GM18507 (cell line): ENCODE measurements around the gene MYOZ3.

Experiments used
- DNase-seq: peaks from one replicate; pipeline ENCODE4 v3.0.0; 2011; ENCODE audit warnings: low read depth; ENCODE audit not compliant: insufficient read length; ENCODE audit errors: extremely low spot score
- FAIRE-seq: peaks from 2 replicates; lab custom pipeline; 2011; peaks lifted over from hg19 to GRCh38; lab: Jason Lieb, UNC

MYOZ3 gene

GRCh38 chr5:150661086-150661485 lies at the start of gene MYOZ3:
Gene MYOZ3, plus strand, starts transcription at chr5:150661251. Its CDS starts 1,691 bp downstream, at chr5:150662942.
- DNase-seq = no peak
- FAIRE-seq = no peak

DNA sequence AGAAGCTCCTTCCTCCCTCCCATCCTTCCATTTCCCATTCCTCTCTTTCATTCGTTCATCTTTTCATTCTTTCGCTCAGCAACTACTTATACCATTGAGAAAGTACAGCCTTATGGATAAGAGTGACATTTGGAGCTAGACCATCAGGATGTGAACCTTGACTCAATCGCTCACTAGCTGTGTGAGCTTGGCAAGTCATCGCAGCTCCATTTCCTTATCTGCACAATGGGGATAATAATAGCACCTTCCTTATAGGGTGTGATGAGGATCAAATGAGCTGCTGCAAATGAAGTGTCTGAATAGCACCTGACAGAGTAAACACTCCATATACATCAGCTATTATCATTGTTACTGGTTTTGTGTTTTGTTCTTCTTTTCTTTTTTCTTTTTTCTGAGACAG lies 48.6 kb upstream of the MYOZ3 start:
- FAIRE-seq = no peak

DNA sequence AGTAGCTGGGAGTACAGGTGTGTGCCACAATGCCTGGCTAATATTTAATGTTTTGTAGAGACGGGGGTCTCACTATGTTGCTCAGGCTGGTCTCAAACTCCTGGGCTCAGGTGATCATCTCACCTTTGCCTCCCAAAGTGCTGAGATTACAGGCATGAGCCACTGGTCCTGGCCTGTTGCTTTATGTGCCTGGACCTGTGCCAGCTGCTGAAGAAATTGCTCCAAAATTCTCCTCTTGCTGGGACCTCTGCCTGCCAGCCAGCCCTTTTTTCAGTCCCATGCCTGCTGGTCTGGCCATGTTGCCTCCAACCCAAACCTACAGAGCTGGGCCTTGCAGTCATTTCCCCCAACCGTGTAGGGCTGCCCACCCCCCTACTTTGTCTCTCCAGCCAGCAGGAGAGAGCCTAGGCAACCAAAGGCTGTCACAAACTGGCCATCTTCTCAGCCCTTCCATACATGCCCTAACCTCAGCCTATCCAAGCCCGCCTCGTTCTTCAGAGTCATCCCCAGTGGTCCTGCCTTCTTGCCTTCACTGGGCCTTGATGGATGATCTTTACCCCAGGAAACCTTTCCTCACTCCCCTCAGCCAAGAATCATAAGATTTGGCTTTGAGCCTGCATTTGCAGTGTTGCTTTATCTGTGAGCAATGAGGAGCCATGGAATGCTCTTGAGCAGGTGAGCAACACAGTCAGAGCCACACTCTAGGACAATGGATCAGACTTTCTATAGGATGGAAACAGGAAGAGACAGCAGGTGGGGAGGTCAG lies 48.0 kb upstream of the MYOZ3 start:
- FAIRE-seq = no peak
- no peak for DNase-seq

More for the DNA sequence above, 48.6 kb upstream of the MYOZ3 start:
- DNase-seq = no peak

DNA sequence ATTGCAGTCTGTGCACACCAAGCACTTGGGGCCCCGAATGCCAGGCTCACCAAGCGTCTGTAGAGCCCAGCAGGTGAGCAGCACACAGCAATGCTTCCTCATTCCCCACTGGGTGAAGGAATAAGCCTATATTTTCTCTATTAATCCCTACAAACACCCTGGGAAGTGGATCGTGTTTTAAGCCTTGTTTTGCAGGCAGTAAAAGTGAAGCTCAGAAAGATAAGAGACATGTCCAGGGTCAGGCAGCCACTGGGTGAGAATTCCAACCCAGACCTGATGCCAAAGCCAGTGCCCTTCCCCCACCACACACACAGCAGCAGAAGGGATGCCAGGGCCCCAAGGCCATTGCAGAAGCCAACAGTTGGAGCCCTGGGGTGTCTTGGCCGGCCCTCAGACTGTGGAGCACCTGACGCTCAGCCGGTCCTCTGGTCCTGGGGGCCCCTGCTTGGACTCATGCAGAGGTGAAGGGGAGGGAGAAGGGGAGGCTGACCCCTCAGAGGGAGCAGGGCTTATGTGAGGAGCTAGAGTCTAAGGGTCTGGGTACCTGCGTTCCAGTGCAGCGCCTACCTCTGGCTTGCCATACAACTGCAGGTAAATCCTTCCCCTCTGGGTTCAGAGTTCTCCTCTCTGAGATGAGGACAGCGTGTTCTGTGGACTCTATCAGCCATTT lies 46.9 kb upstream of the MYOZ3 start:
- FAIRE-seq (no peak), DNase-seq (no peak)

DNA sequence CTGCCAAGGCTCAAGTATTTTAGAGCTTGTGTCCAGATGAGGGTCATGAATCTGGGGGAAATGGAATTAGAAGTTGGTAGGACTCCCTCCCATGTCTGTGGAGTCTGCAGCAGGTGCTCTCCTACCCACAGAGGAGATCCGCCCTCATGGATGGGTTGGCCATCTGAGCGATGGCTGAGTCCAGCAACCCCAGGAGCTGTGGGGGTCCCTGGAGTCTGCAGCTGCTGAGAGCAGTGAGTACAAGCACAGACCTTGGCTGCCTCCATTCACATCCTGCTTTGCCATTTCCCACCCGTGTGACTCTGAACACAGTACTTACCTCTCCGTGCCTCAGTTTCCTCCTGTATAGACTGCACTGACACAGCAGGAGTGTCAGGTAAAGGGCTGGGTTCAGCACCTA lies 46.4 kb upstream of the MYOZ3 start:
- DNase-seq (no peak), FAIRE-seq (no peak)

GRCh38 chr5:150615141-150615699 lies 45.8 kb upstream of the MYOZ3 start:
- DNase-seq (no peak), FAIRE-seq (no peak)

DNA sequence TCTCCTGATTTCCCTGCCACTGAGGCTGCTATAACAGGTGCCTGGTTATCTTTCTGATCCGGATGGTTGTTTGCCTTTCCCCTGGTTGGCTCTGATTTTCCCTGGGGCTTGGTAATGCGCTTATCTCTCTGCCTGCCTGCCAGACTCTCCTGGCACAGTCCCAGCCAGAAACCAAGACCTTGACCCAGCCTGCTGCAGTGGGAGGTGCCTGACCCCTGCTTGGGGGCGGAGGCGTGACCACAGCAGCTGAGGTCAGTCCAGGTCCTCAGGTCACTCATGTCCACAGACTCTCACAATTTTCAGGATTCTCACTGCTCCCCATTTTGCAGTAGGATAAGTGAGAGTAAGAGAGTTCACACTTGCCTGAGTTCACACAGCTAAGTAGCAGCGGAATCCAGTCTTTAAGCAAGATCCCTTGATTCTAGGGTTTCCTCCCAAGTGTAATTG lies 45.0 kb upstream of the MYOZ3 start:
- no peak for FAIRE-seq
- DNase-seq = no peak

- no peak for DNase-seq
- no peak for FAIRE-seq
These were observed 44.5 kb upstream of the MYOZ3 start for GRCh38 chr5:150616506-150616905.

GRCh38 chr5:150618163-150618562 lies 42.9 kb upstream of the MYOZ3 start:
- DNase-seq = no peak
- FAIRE-seq = no peak

DNA sequence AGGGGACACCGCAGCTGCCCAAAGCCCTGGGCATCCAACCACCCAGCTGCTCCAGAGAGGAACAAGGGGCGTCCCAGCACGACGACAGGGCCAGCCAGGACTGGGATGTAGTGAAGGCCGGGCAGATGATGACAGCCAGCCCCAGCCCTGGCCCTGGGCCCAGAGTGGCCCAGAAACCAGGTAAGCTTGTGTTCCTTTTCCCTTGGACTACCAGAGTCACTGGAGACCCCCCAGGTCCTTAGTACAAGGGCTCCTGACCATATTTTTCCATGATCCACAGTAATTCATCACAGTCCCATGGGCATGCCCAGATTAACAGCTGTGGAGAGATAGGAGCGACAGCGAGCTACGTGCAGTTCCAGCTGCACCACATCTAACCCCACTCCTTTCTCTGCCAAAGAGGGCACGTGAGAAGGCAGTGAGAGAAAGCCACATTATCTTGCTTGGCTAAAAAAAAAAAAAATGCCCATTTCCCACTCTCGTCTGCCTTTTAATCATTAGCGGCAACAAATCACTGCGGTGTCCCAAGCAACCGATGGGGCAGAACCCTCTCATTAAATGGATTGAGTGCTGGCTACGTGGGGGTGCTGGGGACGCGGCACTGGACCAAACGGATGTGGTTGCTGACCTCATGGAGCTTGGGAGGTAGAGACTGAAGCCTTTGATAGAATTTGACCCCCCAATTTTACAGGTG lies 42.3 kb upstream of the MYOZ3 start:
- FAIRE-seq (no peak), DNase-seq (no peak)

GRCh38 chr5:150619359-150620230 lies 41.5 kb upstream of the MYOZ3 start:
- DNase-seq (no peak), FAIRE-seq (no peak)

DNA sequence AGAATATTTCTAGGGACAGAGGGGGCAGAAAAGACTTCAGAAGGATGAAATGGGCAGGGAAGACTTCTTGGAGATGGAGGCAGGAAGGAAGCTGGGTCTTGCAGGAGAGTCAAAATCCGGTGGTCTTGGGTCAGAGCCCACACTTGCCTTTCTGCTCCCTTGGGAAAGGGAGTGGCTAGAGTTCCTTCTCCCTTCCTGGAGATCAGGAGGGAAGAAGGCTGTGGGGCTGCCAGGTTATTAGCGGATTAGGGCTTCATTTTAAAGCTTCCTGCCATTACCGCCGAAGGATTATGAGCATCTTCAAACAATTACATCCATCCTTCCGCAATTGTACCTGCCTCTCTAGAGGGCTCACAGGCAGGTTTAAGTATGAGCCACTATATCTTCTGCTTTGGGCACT lies 39.8 kb upstream of the MYOZ3 start:
- FAIRE-seq (no peak), DNase-seq (no peak)

DNA sequence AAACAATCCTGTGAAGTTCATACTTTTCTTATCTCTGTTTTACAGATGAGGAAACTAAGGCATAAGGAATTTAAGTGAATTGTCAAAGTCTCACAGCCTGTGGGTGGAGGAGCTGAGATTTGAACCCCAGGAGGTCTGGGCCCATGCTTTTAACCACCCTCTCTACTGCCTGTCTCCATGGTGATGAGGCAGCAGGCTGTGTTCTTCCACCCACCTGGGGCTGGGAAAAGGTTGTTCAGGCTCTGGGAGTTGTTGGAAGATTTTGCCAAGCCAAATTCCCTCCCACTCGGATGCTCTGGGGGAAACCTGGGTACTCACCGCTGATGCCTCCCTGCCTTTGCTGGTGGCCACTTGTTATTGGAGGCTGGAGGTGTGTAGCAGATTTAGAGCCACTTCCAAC lies 38.9 kb upstream of the MYOZ3 start:
- DNase-seq (no peak), FAIRE-seq (no peak)

DNA sequence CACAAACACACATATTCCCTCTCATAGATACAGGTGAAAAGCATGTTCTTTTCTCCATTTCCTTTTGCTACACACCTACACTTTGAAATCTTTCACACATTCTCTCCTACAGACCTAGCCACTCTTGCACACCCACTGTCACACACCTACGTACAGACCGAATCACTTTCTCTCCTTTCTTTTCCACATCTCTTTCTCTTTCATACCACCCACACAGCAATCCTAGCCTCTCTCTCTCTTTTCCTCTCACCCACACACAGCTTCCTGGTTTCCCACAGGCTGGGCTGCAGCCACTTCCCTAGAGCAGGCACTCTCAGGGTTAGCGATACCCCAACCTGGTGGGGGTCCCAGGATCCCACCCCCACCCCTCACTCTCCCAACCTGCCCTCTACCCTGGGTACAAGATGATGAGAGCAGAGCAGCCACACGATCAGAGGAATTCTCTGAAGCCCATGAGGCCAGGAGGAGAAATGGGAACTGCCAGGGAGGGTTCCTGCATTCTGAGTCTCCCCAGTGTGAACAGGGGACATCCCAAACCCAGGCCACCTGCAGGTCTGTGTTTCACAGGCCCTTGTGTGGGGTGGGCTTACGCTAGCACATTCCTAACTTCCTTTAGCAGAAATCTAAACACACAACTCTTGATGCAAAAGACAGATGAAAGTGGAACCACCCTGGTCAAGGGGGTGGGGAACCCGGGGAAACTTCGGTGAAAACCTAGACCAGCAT lies 37.7 kb upstream of the MYOZ3 start:
- FAIRE-seq (peak; percentile 81), DNase-seq (no peak)

DNA sequence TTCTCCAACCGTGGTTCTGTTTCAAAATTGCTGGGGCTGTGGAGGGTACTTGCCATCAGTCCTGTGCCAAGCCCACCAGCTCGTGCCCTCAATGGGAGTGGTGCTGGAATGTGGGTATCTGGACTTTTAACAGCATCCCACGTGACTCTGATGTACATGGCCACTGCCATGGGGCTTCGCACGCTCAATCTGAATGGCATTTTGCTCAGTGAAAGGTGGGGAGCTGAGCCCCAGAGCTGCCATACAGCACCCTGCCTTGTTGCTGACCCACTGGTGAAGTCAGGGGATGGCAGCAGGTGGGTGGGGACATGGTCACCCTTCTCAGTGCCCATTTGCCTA lies 37.2 kb upstream of the MYOZ3 start:
- no peak for FAIRE-seq
- no peak for DNase-seq

DNA sequence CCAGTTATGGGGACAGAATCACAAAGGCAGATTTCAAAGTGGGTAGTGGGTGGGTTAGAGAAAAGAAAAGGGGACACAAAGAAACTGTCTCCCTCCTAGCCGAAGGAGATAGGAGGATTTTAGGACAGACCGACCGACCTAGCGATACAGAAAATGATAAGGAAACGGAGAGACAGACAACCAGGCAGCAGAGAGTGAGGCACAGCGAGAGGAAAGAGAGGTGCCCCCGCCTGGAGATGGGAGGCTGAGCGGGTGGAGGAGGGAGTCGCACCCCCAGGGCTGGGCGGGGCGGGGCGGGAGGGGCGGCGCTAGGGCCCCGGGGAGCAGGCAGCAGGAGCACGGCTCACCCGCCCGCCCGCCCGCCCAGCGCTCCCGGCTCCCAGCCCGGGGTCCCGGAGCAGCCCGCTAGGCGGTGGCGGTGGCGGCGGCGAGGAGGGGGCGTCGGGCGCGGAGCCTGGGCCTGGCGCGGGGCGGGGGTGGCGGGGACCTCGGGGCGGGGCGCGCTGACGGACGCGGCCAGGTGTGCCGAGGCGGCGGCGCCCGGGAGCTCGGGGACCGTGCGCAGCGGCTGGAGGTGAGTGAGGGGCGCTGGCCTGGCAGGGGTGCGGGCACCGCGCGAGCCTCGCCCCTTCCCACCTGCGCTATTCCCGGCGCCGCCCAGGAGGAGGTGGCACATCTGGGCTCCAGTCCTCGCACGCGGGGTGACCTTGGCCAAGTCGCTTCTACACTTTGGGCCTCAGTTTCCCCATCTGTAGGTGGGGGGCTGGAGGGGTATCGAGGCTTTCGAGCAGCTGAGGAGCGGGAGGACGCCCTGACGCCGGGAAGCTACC lies 36.5 kb upstream of the MYOZ3 start:
- DNase-seq (peak; percentile 56), FAIRE-seq (no peak)

DNA sequence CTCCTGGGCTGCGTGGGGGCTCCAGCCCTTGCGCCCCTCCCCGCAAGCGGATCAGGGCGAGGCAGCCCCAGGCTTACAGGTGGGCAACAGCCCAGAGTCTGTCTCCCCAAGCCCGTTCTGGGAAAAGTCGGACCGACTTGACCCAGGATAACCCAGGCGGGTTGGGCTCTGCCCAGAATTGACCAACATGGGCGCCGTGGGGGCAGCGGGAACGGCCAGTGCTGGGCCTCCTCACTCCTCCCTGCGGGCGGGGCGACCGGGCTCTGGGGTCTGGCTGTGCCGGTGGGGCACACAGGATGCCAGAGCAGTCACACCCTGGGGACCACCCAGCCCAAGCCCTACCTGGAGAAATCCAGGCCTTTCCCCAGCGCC lies 35.9 kb upstream of the MYOZ3 start:
- FAIRE-seq (no peak), DNase-seq (no peak)
